KMS-11 (cell line): ENCODE measurements around the gene HOXD9.

Source experiments
- H2AFZ ChIP-seq: fragments of 200-600 bp; sonication (generic); 2 replicates; pipeline ENCODE4 v1.6.1; 2016; ENCODE audit warnings: antibody characterized with exemption, mixed run types, low read depth
- H3K27ac ChIP-seq: fragments of 200-600 bp; sonication (generic); 2 replicates; pipeline ENCODE4 v1.6.1; 2016; ENCODE audit warnings: mild to moderate bottlenecking, mixed run types
- H3K27me3 ChIP-seq: fragments of 200-600 bp; sonication (generic); 2 replicates; pipeline ENCODE4 v1.6.1; 2017; ENCODE audit warnings: mild to moderate bottlenecking, low read depth, mixed run types, moderate library complexity; ENCODE audit not compliant: insufficient read depth
- H3K36me3 ChIP-seq: fragments of 200-600 bp; sonication (generic); 2 replicates; pipeline ENCODE4 v1.6.1; 2017; ENCODE audit warnings: mild to moderate bottlenecking, mixed run types; ENCODE audit not compliant: insufficient read depth
- H3K4me1 ChIP-seq: fragments of 200-600 bp; sonication (generic); 2 replicates; pipeline ENCODE4 v1.6.1; 2016; ENCODE audit warnings: mild to moderate bottlenecking, low read depth, mixed run types; ENCODE audit not compliant: poor library complexity, severe bottlenecking
- H3K4me2 ChIP-seq: fragments of 200-600 bp; sonication (generic); 2 replicates; pipeline ENCODE4 v1.7.0; 2016; ENCODE audit warnings: mild to moderate bottlenecking, mixed run types
- H3K4me3 ChIP-seq: fragments of 200-600 bp; sonication (generic); IDR thresholded peaks from 2 replicates; pipeline ENCODE4 v1.6.1; 2017; ENCODE audit warnings: low read depth, low read length, mixed read lengths; ENCODE audit not compliant: insufficient read depth
- H3K79me2 ChIP-seq: fragments of 200-600 bp; sonication (generic); 2 replicates; pipeline ENCODE4 v1.6.1; 2016; ENCODE audit warnings: low read depth, mixed run types; ENCODE audit not compliant: insufficient read depth
- H3K9ac ChIP-seq: fragments of 200-600 bp; sonication (generic); 2 replicates; pipeline ENCODE4 v1.6.1; 2016; ENCODE audit warnings: mild to moderate bottlenecking, mixed run types
- H4K20me1 ChIP-seq: fragments of 200-600 bp; sonication (generic); 2 replicates; pipeline ENCODE4 v1.6.1; 2016; ENCODE audit warnings: mild to moderate bottlenecking, mixed run types; ENCODE audit not compliant: insufficient read depth
- TF ChIP-seq, protein P1 (sequence below): fragments of 200-600 bp; sonication (generic); conservative IDR thresholded peaks from 2 replicates; pipeline ENCODE4 v1.6.1; 2017; ENCODE audit warnings: low read depth, mild to moderate bottlenecking, antibody characterized with exemption, low read length, moderate library complexity, mixed read lengths

The HOXD9 gene

DNA sequence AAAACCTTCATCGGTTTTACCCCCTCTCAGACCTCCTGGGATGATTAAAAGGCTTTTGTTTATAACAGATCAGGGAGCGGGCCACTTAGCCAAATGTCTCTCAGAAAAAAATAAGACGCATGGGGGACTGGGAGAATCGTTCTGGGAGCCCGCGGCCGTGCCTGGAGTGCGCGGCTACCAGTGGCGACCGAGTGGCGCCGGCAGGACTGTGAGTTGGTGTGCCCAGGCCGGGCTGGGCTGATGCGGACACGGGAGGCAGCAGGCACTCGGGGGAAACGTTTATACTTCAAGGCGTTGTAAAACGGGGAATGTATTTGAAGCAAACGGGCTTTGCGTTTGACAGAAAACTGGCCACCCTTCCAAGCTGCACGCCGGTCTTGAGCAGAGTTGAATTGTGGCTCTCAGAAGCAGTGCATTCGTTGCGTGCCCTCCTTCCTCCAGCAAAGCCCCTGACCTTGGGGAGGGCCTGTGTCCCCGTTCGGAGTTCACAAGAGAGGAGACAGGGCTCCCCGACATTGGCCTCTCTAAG, 10.6 kb upstream of the HOXD9 start:
- Histone ChIP-seq H4K20me1 (no peaks in the 10 kb centered on the region), H3K4me3 (no peak overlapping the region), H3K36me3 (no peaks in the 10 kb centered on the region), H3K27me3 (no peaks in the 10 kb centered on the region), H3K9ac (no peak overlapping the region), H2AFZ (no peak overlapping the region), H3K27ac (no peak overlapping the region), H3K79me2 (no peaks in the 10 kb centered on the region), H3K4me2 (no peak overlapping the region), H3K4me1 (no peaks in the 10 kb centered on the region)
- TF ChIP-seq, protein P1, sequence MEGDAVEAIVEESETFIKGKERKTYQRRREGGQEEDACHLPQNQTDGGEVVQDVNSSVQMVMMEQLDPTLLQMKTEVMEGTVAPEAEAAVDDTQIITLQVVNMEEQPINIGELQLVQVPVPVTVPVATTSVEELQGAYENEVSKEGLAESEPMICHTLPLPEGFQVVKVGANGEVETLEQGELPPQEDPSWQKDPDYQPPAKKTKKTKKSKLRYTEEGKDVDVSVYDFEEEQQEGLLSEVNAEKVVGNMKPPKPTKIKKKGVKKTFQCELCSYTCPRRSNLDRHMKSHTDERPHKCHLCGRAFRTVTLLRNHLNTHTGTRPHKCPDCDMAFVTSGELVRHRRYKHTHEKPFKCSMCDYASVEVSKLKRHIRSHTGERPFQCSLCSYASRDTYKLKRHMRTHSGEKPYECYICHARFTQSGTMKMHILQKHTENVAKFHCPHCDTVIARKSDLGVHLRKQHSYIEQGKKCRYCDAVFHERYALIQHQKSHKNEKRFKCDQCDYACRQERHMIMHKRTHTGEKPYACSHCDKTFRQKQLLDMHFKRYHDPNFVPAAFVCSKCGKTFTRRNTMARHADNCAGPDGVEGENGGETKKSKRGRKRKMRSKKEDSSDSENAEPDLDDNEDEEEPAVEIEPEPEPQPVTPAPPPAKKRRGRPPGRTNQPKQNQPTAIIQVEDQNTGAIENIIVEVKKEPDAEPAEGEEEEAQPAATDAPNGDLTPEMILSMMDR: no peak

DNA sequence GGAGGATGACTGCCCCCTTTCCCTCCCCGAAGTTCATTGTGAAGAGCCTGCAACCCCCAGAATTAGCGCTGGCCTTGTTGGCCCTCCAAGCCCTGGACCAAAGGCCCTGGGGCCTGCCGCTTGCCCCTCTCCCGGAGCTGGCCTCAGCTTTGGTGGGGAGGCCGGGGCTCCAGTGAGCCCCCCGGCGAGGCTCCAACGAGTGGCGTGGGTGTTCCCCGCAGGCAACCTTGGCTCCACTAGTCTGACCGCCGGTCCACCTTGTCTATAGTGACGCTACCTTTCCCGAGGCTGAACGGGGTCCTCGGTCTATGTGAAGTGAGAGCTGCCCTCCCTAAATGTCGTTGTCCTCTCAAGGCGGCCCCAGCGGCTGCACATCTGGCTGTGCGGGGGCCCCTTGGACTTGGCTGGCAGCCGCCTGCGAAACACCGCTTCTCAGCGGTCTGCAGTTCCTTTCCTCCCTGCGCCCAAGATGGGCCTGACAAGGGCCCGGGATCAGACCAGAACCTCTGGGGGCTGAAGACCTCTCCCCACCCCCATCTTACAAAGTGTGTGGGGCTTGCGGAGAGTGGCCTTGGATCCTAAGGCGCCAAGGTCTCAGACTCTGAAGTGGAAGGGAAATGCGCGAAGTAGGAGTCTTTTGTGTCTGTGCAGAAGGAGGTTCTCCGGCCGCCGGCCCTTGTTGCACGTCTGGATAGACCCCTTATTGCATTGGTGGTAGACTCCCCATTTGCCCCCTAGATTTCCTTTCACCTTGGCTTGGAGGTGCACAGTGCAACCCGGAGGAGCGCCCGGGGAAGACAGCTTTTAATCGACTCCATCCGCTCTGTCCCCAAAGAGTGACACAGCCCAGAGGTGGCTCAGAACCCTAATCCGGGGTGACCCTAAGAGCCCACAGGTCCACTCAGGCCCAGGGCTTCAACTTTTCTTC, 9.9 kb upstream of the HOXD9 start:
- H3K4me3 ChIP-seq: no peak overlapping the region
- H3K9ac ChIP-seq: no peak overlapping the region
- H3K79me2 ChIP-seq: no peaks in the 10 kb centered on the region
- H3K36me3 ChIP-seq: no peaks in the 10 kb centered on the region
- no peak overlapping the region for H3K4me2 ChIP-seq
- H3K27me3 ChIP-seq: no peaks in the 10 kb centered on the region
- no peaks in the 10 kb centered on the region for H3K4me1 ChIP-seq
- TF ChIP-seq, protein P1: no peak
- no peaks in the 10 kb centered on the region for H4K20me1 ChIP-seq
- H3K27ac ChIP-seq: no peak overlapping the region
- H2AFZ ChIP-seq: no peak overlapping the region

DNA sequence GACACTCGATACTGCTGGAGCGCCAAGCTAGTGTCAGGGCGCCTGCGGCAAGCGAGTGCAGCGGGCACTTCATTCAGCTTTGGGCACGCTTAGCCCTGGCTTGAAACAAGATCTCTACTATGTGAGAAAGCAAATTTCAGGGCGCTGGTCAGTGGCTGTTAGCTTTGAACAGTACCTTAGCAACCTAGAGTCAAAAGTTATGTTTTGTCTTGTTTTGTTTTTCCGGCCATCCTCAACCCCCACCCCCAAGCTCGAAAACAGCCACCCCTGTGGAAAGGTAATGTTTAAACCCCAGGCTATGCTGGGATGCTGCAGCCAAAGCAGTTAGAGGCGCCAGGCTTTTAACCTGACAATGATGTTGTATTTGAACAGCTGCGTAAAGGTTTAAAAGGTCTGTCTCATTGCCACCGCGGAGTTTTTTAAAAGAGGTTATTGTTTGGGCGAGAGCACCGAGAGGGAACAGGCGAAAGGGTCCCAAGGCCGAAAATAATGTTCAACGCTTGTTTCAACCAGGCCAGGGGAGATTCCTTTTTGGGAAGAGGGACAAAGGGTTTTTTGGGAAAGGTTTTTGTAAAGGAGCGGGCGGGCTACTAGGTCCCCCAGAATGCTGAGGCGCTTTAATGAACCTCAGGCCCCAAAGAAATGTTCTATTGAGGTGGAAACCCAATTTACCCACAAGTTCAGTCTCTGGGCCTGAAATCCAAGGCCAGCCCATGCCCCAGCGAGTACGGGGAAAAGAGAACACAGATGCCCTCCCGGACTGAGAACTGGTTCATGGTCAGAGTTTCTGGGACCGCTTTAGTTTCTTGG, 8.2 kb upstream of the HOXD9 start:
- no peak overlapping the region for H2AFZ ChIP-seq
- TF ChIP-seq, protein P1: no peak
- H3K79me2 ChIP-seq: no peaks in the 10 kb centered on the region
- no peaks in the 10 kb centered on the region for H3K36me3 ChIP-seq
- H4K20me1 ChIP-seq: no peaks in the 10 kb centered on the region
- H3K4me2 ChIP-seq: no peak overlapping the region
- H3K4me3 ChIP-seq: no peak overlapping the region
- no peak overlapping the region for H3K9ac ChIP-seq
- no peaks in the 10 kb centered on the region for H3K27me3 ChIP-seq
- no peaks in the 10 kb centered on the region for H3K4me1 ChIP-seq
- no peak overlapping the region for H3K27ac ChIP-seq

DNA sequence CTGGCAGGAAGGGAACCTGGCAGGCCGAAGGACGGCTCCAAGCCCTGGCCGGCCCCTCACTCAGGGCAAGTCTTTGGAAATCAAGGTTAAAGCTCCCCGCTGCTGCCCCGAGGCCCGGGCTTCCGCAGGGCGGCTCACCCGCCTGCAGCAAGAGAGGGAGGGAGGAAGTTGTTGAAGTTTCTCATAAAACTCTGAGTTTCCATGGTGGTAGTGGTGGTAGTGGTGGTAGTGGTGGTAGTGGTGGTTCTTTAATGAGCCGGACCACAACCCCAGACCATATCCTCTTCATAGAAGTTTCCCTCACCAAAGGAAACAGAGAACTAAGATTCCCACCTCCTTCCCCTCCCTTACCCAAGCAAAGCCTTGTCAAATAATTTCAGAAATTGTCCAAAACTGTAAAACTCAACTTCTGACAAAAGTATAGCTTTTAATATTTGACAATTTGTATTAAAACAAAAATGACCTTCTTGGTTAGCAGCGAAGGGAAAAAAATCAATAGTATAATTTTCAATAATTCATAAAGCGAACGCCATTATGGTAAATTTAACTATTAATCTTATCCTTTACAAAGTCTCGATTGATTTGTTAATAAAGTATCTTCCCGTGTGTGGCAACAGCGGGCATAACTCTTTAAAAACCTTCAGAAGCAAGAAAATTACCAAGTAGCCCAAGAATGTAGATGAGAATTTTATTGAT, 7.4 kb upstream of the HOXD9 start:
- Histone ChIP-seq H2AFZ (no peak overlapping the region), H3K4me1 (no peaks in the 10 kb centered on the region), H3K79me2 (no peaks in the 10 kb centered on the region), H4K20me1 (no peaks in the 10 kb centered on the region), H3K36me3 (no peaks in the 10 kb centered on the region), H3K27ac (no peak overlapping the region), H3K27me3 (no peaks in the 10 kb centered on the region), H3K4me3 (no peak overlapping the region), H3K4me2 (no peak overlapping the region), H3K9ac (no peak overlapping the region)
- TF ChIP-seq, protein P1: no peak
